Mesendoderm (in vitro differentiated cells): ENCODE data around the gene CADPS2.

ENCODE experiments used
- DNase-seq: peaks from one replicate; pipeline ENCODE4 v3.0.0; 2013
- H2AK5ac ChIP-seq: 2 replicates; pipeline ENCODE4 v1.6.1; 2013; ENCODE audit warnings: low read length, inconsistent platforms
- H2BK120ac ChIP-seq: 2 replicates; pipeline ENCODE4 v1.6.1; 2013; ENCODE audit warnings: low read depth, mild to moderate bottlenecking, low read length, moderate library complexity, mixed read lengths
- H2BK15ac ChIP-seq: replicated peaks from 2 replicates; pipeline ENCODE4 v1.6.1; 2013; ENCODE audit warnings: low read depth, mild to moderate bottlenecking, moderate library complexity
- H2BK5ac ChIP-seq: 2 replicates; pipeline ENCODE4 v1.6.1; 2013; ENCODE audit warnings: low read length, inconsistent platforms
- H3K18ac ChIP-seq: 2 replicates; pipeline ENCODE4 v1.6.1; 2013; ENCODE audit warnings: mild to moderate bottlenecking, low read length, mixed read lengths
- H3K23ac ChIP-seq: one replicate; pipeline ENCODE4 v1.6.1; 2013; ENCODE audit warnings: low read length
- H3K27ac ChIP-seq: 2 replicates; pipeline ENCODE4 v1.5.1; 2013; ENCODE audit warnings: low read depth, mild to moderate bottlenecking, inconsistent platforms, low read length, moderate library complexity
- H3K27me3 ChIP-seq: 2 replicates; pipeline ENCODE4 v1.6.1; 2013; ENCODE audit warnings: low read length, control low read depth, mild to moderate bottlenecking, inconsistent platforms; ENCODE audit not compliant: insufficient read depth, poor library complexity
- H3K36me3 ChIP-seq: 2 replicates; pipeline ENCODE4 v1.6.1; 2013; ENCODE audit warnings: low read length, inconsistent platforms; ENCODE audit not compliant: control insufficient read depth, insufficient read depth
- H3K4ac ChIP-seq: one replicate; pipeline ENCODE4 v1.6.1; 2013; ENCODE audit warnings: low read depth, mild to moderate bottlenecking, low read length, moderate library complexity
- H3K4me1 ChIP-seq: 2 replicates; pipeline ENCODE4 v1.6.1; 2013; ENCODE audit warnings: low read depth, low read length, inconsistent platforms; ENCODE audit not compliant: control insufficient read depth
- H3K4me2 ChIP-seq: 2 replicates; pipeline ENCODE4 v1.6.1; 2013; ENCODE audit warnings: low read length
- H3K4me3 ChIP-seq: 2 replicates; pipeline ENCODE4 v1.5.1; 2013; ENCODE audit warnings: mild to moderate bottlenecking, low read length
- H3K56ac ChIP-seq: one replicate; pipeline ENCODE4 v1.6.1; 2013; ENCODE audit warnings: low read length
- H3K79me1 ChIP-seq: 2 replicates; pipeline ENCODE4 v1.6.1; 2013; ENCODE audit warnings: low read length, inconsistent platforms
- H3K79me2 ChIP-seq: 2 replicates; pipeline ENCODE4 v1.6.1; 2013; ENCODE audit warnings: mild to moderate bottlenecking, low read length; ENCODE audit not compliant: control insufficient read depth, insufficient read depth
- H3K9ac ChIP-seq: 2 replicates; pipeline ENCODE4 v1.6.1; 2013; ENCODE audit warnings: low read length, inconsistent platforms
- H4K5ac ChIP-seq: one replicate; pipeline ENCODE4 v1.6.1; 2013; ENCODE audit warnings: low read length
- H4K8ac ChIP-seq: one replicate; pipeline ENCODE4 v1.6.1; 2013; ENCODE audit warnings: low read depth, mild to moderate bottlenecking, control low read depth, low read length, moderate library complexity
- WGBS: extraction: QIAGEN DNeasy Blood & Tissue Kit; methylation state at CpG from one replicate; pipeline ENCODE4 v1.1.7; 2013; ENCODE audit warnings: low lambda C conversion rate, missing lambda C conversion rate; ENCODE audit not compliant: insufficient coverage; ENCODE audit errors: extremely low coverage; 5-methylcytosine and 5-hydroxymethylcytosine counted together

Gene CADPS2

DNA sequence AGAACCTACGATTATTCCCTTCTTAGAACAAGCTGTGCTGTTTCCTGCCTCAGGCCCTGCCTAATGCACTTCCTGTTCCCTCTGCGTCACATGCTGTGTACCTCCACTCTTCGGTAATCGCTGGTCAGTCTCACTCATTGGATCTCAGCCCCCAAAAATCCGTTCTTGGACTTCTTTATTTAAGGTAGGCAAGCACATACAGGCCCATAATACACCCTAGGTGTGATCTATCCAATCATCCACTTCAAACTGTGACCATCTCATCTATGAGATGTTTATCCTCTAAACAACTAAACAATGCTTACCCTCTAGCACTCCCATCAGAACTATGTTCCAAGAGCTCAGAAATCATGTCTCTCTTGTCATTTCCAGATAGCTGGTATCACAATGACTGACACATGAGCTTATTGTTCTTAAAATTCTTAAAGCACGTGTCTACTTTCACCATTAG lies 83.9 kb downstream of the CADPS2 start:
- H4K5ac ChIP-seq: no peak overlapping the region
- H3K79me2 ChIP-seq: no peaks in the 10 kb centered on the region
- no peak overlapping the region for H2BK15ac ChIP-seq
- H3K36me3 ChIP-seq: no peaks in the 10 kb centered on the region
- no peak overlapping the region for H3K23ac ChIP-seq
- no peaks in the 10 kb centered on the region for H3K79me1 ChIP-seq
- no peak overlapping the region for H3K4me3 ChIP-seq
- no peak overlapping the region for H3K27ac ChIP-seq
- DNase-seq: peak; percentile 65
- WGBS: no CpG with 5 or more reads among the region's 6 CpGs
- no peaks in the 10 kb centered on the region for H3K27me3 ChIP-seq
- no peak overlapping the region for H2AK5ac ChIP-seq
- H4K8ac ChIP-seq: no peak overlapping the region
- H2BK5ac ChIP-seq: no peak overlapping the region
- peaks cover 2% of the 10 kb centered on the region for H3K4me1 ChIP-seq
- H3K9ac ChIP-seq: no peak overlapping the region
- peak overlapping the region; percentile 38 for H3K56ac ChIP-seq
- H2BK120ac ChIP-seq: no peak overlapping the region
- H3K18ac ChIP-seq: peak overlapping the region; percentile 39
- no peak overlapping the region for H3K4ac ChIP-seq
- H3K4me2 ChIP-seq: no peak overlapping the region

DNA sequence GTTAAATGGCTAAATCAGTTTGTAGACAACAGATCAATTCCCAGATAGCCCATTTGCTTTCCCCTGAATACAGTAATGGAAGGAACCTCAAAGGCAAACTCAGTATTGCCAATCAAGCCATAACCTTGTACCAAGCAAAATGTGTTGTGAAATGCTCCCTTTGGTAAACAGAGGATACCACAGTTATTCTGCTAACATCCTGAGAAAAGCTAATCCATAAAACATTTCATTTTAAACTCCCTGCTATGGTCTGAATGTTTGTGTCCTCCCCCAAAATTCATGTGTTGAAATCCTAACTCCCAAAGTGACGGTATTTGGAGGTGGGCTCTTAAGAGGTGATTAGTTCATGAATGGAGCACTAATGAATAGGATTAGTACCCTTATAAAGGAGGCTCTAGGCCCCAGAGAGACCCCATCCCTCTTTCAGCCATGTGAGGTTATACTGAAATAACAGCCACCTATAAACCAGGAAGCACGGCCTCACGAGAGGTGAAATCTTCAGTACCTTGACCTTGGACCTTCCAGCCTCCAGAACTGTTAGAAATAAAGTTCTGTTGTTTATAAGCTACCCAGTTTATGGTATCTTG lies 94.2 kb downstream of the CADPS2 start:
- Histone ChIP-seq H3K4me1 (no peaks in the 10 kb centered on the region), H3K56ac (no peak overlapping the region), H2AK5ac (no peak overlapping the region), H3K27ac (no peak overlapping the region), H4K5ac (no peak overlapping the region), H3K79me2 (no peaks in the 10 kb centered on the region), H2BK120ac (no peak overlapping the region), H3K23ac (no peak overlapping the region), H3K4me3 (no peak overlapping the region), H3K18ac (no peak overlapping the region), H4K8ac (no peak overlapping the region), H3K9ac (no peak overlapping the region), H3K4me2 (no peak overlapping the region), H3K4ac (no peak overlapping the region), H2BK5ac (no peak overlapping the region), H3K27me3 (no peaks in the 10 kb centered on the region), H2BK15ac (no peak overlapping the region), H3K79me1 (no peaks in the 10 kb centered on the region), H3K36me3 (no peaks in the 10 kb centered on the region)
- DNase-seq: peak; percentile 13
- WGBS: no CpG with 5 or more reads among the region's 3 CpGs

DNA sequence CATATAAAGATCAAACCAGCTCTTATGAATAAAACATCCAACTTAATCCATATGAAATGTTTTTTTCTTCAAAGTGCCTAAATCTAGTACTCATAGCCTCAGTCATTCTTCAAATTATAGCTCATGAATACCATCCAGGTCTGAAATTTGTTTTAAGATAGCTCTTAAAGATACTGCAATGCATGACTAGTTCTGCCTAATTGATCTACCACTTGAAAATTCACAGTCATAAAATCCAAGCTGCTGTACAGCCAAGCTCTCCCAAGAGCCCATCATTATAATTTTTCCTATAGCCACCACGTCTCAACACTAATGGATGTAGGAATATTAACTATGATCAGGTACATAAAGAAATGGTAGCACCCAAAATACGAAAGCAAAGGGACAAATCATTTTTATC lies 95.7 kb downstream of the CADPS2 start:
- DNase-seq: no peak
- Histone ChIP-seq H4K5ac (no peak overlapping the region), H4K8ac (no peak overlapping the region), H3K4me2 (no peak overlapping the region), H3K27me3 (no peaks in the 10 kb centered on the region), H3K4me3 (no peak overlapping the region), H3K9ac (no peak overlapping the region), H2BK5ac (no peak overlapping the region), H3K4me1 (no peaks in the 10 kb centered on the region), H3K56ac (no peak overlapping the region), H3K79me1 (no peaks in the 10 kb centered on the region), H2AK5ac (no peak overlapping the region), H3K27ac (no peak overlapping the region), H3K23ac (peak overlapping the region; percentile 85), H3K18ac (no peak overlapping the region), H3K79me2 (no peaks in the 10 kb centered on the region), H2BK15ac (no peak overlapping the region), H3K36me3 (no peaks in the 10 kb centered on the region), H3K4ac (no peak overlapping the region), H2BK120ac (no peak overlapping the region)
- no CpG with 5 or more reads among the region's 2 CpGs for WGBS

DNA sequence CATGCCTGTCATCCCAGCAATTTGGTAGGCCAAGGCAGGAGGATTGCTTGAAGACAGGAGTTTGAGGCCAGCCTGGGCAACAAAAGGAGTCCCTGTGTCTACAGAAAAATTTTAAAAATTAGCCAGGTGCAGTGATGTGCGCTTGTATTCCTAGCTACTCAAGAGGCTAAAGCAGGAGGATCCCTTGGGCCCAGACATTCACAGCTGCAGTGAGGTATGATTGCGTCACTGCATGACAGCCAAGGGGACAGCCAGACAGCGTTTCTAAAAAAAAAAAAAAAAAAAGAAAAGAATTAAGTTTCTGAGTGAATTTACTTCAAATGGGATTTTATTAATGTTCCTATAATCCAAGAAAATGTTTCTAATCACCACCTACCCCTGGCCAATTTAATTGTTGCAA lies 96.1 kb downstream of the CADPS2 start:
- no peak overlapping the region for H2BK120ac ChIP-seq
- WGBS: no CpG with 5 or more reads among the region's 3 CpGs
- no peak overlapping the region for H4K5ac ChIP-seq
- DNase-seq: peak; percentile 19
- no peak overlapping the region for H2BK15ac ChIP-seq
- H2BK5ac ChIP-seq: no peak overlapping the region
- H3K18ac ChIP-seq: no peak overlapping the region
- no peak overlapping the region for H3K56ac ChIP-seq
- H3K79me1 ChIP-seq: no peaks in the 10 kb centered on the region
- H3K79me2 ChIP-seq: no peaks in the 10 kb centered on the region
- H3K4me2 ChIP-seq: no peak overlapping the region
- no peaks in the 10 kb centered on the region for H3K4me1 ChIP-seq
- no peak overlapping the region for H3K23ac ChIP-seq
- H3K27me3 ChIP-seq: no peaks in the 10 kb centered on the region
- no peak overlapping the region for H3K4me3 ChIP-seq
- no peak overlapping the region for H4K8ac ChIP-seq
- no peak overlapping the region for H3K9ac ChIP-seq
- H2AK5ac ChIP-seq: no peak overlapping the region
- no peaks in the 10 kb centered on the region for H3K36me3 ChIP-seq
- H3K27ac ChIP-seq: no peak overlapping the region
- no peak overlapping the region for H3K4ac ChIP-seq

DNA sequence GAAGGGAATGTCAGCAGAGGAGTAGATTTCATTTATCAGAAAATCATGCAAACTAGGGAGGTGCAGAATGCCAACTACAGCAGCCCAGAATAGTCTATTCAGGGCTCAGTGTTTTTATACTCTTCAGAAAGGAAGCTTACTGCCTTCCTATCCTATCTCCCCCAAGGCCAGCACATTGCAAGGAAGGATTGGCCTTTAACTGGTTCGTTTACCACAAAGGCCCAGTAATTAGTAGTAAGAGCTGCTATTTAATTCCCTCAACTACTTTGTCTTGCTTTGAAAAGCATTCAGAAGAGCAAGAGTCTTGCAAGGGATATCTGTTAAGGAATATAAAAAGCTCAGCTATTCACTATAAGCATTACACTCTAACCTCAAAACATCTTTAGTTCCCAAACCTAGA lies 97.1 kb downstream of the CADPS2 start:
- H3K4me1 ChIP-seq: no peaks in the 10 kb centered on the region
- no peaks in the 10 kb centered on the region for H3K79me1 ChIP-seq
- no peaks in the 10 kb centered on the region for H3K79me2 ChIP-seq
- H2BK120ac ChIP-seq: no peak overlapping the region
- no peak overlapping the region for H3K9ac ChIP-seq
- no peak overlapping the region for H4K8ac ChIP-seq
- H4K5ac ChIP-seq: no peak overlapping the region
- H3K56ac ChIP-seq: no peak overlapping the region
- H3K4ac ChIP-seq: no peak overlapping the region
- no peak overlapping the region for H3K27ac ChIP-seq
- no peak overlapping the region for H3K18ac ChIP-seq
- WGBS: no CpG with 5 or more reads among the region's 1 CpG
- H3K27me3 ChIP-seq: no peaks in the 10 kb centered on the region
- no peak overlapping the region for H3K23ac ChIP-seq
- no peak overlapping the region for H3K4me3 ChIP-seq
- no peak overlapping the region for H2BK15ac ChIP-seq
- H3K4me2 ChIP-seq: no peak overlapping the region
- no peak overlapping the region for H2AK5ac ChIP-seq
- no peak for DNase-seq
- H3K36me3 ChIP-seq: no peaks in the 10 kb centered on the region
- no peak overlapping the region for H2BK5ac ChIP-seq

DNA sequence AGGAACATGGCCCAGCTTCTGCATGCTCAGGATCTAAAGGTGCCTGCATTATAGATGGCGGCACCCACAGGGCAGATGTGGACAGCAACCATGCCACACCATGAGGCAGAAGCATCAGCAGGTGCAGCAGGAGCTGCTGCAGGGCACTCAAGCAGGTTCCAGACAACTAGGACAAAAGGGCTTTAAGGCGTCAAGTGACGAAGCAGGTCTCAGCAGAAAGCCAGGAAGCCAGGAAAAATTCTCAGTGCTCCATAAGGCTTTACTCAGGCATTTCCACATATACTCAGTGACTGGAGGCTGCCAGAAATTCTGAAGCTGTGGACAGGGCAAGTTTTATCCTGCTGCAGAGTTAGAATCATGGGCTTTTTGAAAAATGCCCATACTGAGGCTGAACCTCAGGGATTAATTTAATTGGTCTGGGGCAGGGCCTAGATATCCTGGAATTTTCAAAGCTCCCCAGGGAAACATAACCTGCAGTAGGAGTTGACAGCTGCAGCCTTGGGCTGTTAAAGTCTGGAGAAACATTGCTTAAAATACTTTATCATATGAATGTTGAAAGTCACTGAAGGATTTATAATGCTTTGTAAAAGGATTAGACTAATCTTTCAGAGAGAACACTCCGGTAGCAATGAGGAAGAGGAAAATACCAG lies 115.4 kb downstream of the CADPS2 start:
- no CpG with 5 or more reads among the region's 4 CpGs for WGBS
- Histone ChIP-seq H2BK15ac (no peak overlapping the region), H3K56ac (no peak overlapping the region), H3K79me1 (no peaks in the 10 kb centered on the region), H3K79me2 (no peaks in the 10 kb centered on the region), H2AK5ac (no peak overlapping the region), H3K9ac (no peak overlapping the region), H4K8ac (no peak overlapping the region), H3K36me3 (no peaks in the 10 kb centered on the region), H3K27me3 (no peaks in the 10 kb centered on the region), H3K4me1 (peaks cover 2% of the 10 kb centered on the region), H3K18ac (no peak overlapping the region), H2BK120ac (no peak overlapping the region), H3K4me3 (no peak overlapping the region), H3K23ac (no peak overlapping the region), H3K4me2 (no peak overlapping the region), H3K27ac (no peak overlapping the region), H3K4ac (no peak overlapping the region), H4K5ac (no peak overlapping the region), H2BK5ac (no peak overlapping the region)
- DNase-seq: peak; percentile 5
